DND-41 (cell line): Measurements from ENCODE around the gene LHPP.

ENCODE experiments used
- EZH2 ChIP-seq: IDR thresholded peaks from 3 replicates; pipeline ENCODE4 v1.6.1; 2012; ENCODE audit warnings: borderline replicate concordance, low read depth, mild to moderate bottlenecking, moderate library complexity, low read length, inconsistent platforms; ENCODE audit not compliant: severe bottlenecking
- TF ChIP-seq, protein P1 (sequence below): IDR thresholded peaks from 2 replicates; pipeline ENCODE4 v1.5.1; 2012; ENCODE audit warnings: borderline replicate concordance, low read length, moderate library complexity, mild to moderate bottlenecking; ENCODE audit not compliant: poor library complexity, severe bottlenecking; ENCODE audit errors: extremely low read depth

GRCh38 chr10:124596116-124596785 is 134.6 kb downstream of the LHPP start:
- TF ChIP-seq, protein P1, sequence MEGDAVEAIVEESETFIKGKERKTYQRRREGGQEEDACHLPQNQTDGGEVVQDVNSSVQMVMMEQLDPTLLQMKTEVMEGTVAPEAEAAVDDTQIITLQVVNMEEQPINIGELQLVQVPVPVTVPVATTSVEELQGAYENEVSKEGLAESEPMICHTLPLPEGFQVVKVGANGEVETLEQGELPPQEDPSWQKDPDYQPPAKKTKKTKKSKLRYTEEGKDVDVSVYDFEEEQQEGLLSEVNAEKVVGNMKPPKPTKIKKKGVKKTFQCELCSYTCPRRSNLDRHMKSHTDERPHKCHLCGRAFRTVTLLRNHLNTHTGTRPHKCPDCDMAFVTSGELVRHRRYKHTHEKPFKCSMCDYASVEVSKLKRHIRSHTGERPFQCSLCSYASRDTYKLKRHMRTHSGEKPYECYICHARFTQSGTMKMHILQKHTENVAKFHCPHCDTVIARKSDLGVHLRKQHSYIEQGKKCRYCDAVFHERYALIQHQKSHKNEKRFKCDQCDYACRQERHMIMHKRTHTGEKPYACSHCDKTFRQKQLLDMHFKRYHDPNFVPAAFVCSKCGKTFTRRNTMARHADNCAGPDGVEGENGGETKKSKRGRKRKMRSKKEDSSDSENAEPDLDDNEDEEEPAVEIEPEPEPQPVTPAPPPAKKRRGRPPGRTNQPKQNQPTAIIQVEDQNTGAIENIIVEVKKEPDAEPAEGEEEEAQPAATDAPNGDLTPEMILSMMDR, result no peak
- TF ChIP-seq EZH2, result no peak
